Prostate gland (tissue), 2 donors: ENCODE data around the gene DDX3X.

ENCODE experiments used
- POLR2A ChIP-seq: fragments of 450-650 bp; IDR thresholded peaks from one replicate; pipeline ENCODE4 v1.6.1; 2016; ENCODE audit warnings: antibody characterized with exemption, mild to moderate bottlenecking
- POLR2AphosphoS5 ChIP-seq: sonication (generic); formaldehyde crosslinking; IDR thresholded peaks from one replicate; pipeline ENCODE4 v1.6.1; 2017; ENCODE audit warnings: antibody characterized with exemption
- TF ChIP-seq, protein P1 (sequence below), 4 experiments: fragments of 200-600 bp in 2 of 4; fragments of 450-650 bp in 2 of 4; sonication (generic) in 2 of 4; IDR thresholded peaks; 1 replicate in 3 of 4; 2 replicates in 1 of 4; pipeline ENCODE4 v1.5.1; 2016 to 2019; ENCODE audit warnings: antibody characterized with exemption in 4 of 4, mild to moderate bottlenecking in 2 of 4, moderate library complexity in 2 of 4

- TF ChIP-seq POLR2AphosphoS5 (peak; percentile 1), POLR2A (peak; percentile 59)
- TF ChIP-seq, protein P1, sequence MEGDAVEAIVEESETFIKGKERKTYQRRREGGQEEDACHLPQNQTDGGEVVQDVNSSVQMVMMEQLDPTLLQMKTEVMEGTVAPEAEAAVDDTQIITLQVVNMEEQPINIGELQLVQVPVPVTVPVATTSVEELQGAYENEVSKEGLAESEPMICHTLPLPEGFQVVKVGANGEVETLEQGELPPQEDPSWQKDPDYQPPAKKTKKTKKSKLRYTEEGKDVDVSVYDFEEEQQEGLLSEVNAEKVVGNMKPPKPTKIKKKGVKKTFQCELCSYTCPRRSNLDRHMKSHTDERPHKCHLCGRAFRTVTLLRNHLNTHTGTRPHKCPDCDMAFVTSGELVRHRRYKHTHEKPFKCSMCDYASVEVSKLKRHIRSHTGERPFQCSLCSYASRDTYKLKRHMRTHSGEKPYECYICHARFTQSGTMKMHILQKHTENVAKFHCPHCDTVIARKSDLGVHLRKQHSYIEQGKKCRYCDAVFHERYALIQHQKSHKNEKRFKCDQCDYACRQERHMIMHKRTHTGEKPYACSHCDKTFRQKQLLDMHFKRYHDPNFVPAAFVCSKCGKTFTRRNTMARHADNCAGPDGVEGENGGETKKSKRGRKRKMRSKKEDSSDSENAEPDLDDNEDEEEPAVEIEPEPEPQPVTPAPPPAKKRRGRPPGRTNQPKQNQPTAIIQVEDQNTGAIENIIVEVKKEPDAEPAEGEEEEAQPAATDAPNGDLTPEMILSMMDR (IDR thresholded peaks at IDR 0.05), result no peak
These were observed 789 bp upstream of the DDX3X start for GRCh38 chrX:41333003-41333743.
